ENCODE results near the gene CST6.

The CST6 gene

DNA sequence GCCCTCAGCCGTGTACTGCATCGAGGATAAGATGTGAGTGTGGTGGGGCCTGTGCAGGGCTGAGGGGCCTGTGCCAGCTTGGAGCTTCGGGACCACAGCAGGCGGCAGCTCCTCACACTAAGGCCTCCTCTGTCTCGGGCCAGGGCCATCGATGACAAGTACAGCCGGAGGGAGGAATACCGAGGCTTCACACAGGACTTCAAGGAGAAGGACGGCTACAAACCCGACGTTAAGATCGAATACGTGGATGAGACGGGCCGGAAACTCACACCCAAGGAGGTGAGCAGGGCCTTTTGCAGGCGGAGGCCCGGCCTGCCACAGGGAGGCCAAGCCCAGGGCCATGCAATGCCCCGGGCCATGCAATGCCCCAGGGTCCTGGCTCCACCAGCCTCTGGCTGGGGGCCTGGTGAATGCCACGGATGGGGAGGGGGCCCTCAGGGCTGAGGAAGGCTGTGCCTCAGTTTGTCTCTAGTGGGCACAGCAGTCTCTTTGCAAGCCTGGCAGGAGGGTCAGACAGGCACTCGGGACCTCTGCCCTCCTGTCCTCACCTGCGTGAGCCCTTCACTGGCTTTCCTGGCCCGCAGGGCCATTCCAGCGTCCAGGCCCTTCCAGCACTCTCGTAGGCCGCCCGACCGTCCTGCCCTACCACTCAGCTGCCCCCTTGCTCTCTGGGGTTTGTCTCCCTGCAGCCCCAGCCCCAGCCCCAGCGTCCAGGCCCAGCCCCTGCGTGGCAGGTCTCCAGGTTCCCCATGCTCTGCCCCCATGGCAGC lies 34.0 kb upstream of the CST6 start:
- Histone ChIP-seq H3K9me3 (ENCODE audit: control insufficient read depth, low read length) (no peaks in the 10 kb centered on the region), H3K36me3 (ENCODE audit: control insufficient read depth, insufficient read depth, low read length) (no peaks in the 10 kb centered on the region), H3K9ac (ENCODE audit: low read length) (no peak overlapping the region), H3K4me1 (ENCODE audit: control insufficient read depth, insufficient read depth, low read length) (no peaks in the 10 kb centered on the region), H3K4me3 (ENCODE audit: low read length) (no peak overlapping the region), H3K27me3 (ENCODE audit: control insufficient read depth, insufficient read depth, low read length) (no peaks in the 10 kb centered on the region)

GRCh38 chr11:65978391-65979238 lies 33.2 kb upstream of the CST6 start:
- H3K36me3 ChIP-seq (ENCODE audit: control insufficient read depth, insufficient read depth, low read length): no peaks in the 10 kb centered on the region
- H3K9ac ChIP-seq (ENCODE audit: low read length): no peak overlapping the region
- H3K9me3 ChIP-seq (ENCODE audit: control insufficient read depth, low read length): no peaks in the 10 kb centered on the region
- no peaks in the 10 kb centered on the region for H3K4me1 ChIP-seq (ENCODE audit: control insufficient read depth, insufficient read depth, low read length)
- no peaks in the 10 kb centered on the region for H3K27me3 ChIP-seq (ENCODE audit: control insufficient read depth, insufficient read depth, low read length)
- H3K4me3 ChIP-seq (ENCODE audit: low read length): no peak overlapping the region

- Histone ChIP-seq H3K27me3 (ENCODE audit: control insufficient read depth, insufficient read depth, low read length) (no peaks in the 10 kb centered on the region), H3K9me3 (ENCODE audit: control insufficient read depth, low read length) (no peaks in the 10 kb centered on the region), H3K4me3 (ENCODE audit: low read length) (no peak overlapping the region), H3K36me3 (ENCODE audit: control insufficient read depth, insufficient read depth, low read length) (no peaks in the 10 kb centered on the region), H3K4me1 (ENCODE audit: control insufficient read depth, insufficient read depth, low read length) (no peaks in the 10 kb centered on the region), H3K9ac (ENCODE audit: low read length) (no peak overlapping the region)
Measured at GRCh38 chr11:65979261-65979759, 32.5 kb upstream of the CST6 start.

DNA sequence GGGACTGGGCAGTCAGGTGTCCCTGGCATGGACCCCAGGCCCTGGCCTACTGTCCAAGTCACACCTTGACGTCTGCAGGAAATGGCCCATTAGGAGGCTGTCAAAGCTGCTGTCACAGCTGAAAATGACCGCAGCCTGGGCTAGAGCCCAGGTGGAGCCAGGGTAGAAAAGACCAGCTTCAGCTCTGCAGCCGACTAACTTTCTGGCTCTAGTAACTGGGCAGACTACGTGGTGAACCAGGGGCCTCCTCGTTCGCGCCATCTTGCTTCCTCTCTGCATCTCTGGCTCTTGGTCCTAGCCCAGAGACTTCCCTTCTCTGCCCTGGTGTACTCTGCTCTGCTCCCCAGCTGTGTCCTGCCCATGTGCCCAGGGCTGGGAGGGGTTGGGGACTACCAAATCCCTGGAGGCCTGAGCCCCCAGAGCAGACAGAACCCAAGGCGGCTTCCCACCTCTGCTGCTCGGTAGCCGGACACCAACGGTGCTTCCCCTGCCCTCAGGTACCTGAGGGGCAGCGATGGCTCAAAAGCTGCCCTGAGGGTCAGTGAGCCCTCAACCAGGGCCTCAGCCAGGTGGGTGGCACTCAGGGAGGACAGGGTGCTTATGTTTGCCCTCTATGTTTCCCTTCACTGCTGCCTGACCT lies 30.6 kb upstream of the CST6 start:
- H3K4me3 ChIP-seq (ENCODE audit: low read length): no peak overlapping the region
- no peak overlapping the region for H3K9ac ChIP-seq (ENCODE audit: low read length)
- no peaks in the 10 kb centered on the region for H3K4me1 ChIP-seq (ENCODE audit: control insufficient read depth, insufficient read depth, low read length)
- H3K27me3 ChIP-seq (ENCODE audit: control insufficient read depth, insufficient read depth, low read length): no peaks in the 10 kb centered on the region
- H3K9me3 ChIP-seq (ENCODE audit: control insufficient read depth, low read length): no peaks in the 10 kb centered on the region
- no peaks in the 10 kb centered on the region for H3K36me3 ChIP-seq (ENCODE audit: control insufficient read depth, insufficient read depth, low read length)

GRCh38 chr11:65981972-65982823 lies 29.6 kb upstream of the CST6 start:
- H3K9ac ChIP-seq (ENCODE audit: low read length): no peak overlapping the region

DNA sequence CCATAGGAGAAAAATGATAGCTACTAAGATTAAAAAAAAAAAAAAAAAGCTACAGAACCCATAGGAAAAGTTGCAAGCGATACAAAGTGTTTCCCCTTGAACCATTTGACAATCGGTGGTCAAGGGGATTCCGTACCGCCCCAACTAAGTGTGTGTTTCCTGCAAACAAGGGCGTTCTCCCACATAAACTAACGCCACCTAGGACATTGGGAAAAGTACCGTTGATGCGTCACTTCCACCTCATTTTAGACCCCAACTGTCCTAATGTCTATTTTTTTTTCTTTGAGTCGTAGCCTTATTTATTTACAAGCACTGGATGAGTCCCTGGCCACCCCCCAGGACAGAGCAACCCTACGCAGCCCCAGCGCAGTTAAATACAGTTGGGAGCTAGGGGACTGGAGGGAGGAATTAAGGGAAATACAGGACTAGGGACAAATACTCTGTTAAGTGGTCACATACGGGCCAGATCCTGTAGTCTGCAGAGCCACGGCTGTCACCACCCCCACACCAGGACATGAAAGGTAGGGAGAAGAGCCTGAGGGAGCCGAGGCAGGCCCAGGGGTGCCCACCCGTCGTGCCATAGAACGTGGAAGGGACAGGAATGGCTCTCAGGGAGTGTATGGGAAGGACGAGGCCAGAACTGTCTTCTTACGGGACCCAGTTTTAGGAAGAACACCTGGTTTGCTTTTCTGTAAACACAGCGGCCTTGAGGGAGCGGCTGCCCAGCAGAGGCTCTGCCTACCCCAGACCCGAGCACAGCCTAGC lies 28.8 kb upstream of the CST6 start:
- H3K9me3 ChIP-seq (ENCODE audit: control insufficient read depth, low read length): no peaks in the 10 kb centered on the region
- H3K4me3 ChIP-seq (ENCODE audit: low read length): no peak overlapping the region
- H3K27me3 ChIP-seq (ENCODE audit: control insufficient read depth, insufficient read depth, low read length): no peaks in the 10 kb centered on the region
- H3K36me3 ChIP-seq (ENCODE audit: control insufficient read depth, insufficient read depth, low read length): no peaks in the 10 kb centered on the region
- H3K9ac ChIP-seq (ENCODE audit: low read length): no peak overlapping the region
- no peaks in the 10 kb centered on the region for H3K4me1 ChIP-seq (ENCODE audit: control insufficient read depth, insufficient read depth, low read length)

More at GRCh38 chr11:65981972-65982823, 29.6 kb upstream of the CST6 start:
- Histone ChIP-seq H3K4me3 (ENCODE audit: low read length) (no peak overlapping the region), H3K27me3 (ENCODE audit: control insufficient read depth, insufficient read depth, low read length) (no peaks in the 10 kb centered on the region), H3K4me1 (ENCODE audit: control insufficient read depth, insufficient read depth, low read length) (no peaks in the 10 kb centered on the region), H3K36me3 (ENCODE audit: control insufficient read depth, insufficient read depth, low read length) (no peaks in the 10 kb centered on the region), H3K9me3 (ENCODE audit: control insufficient read depth, low read length) (no peaks in the 10 kb centered on the region)

GRCh38 chr11:65983589-65983987 lies 28.2 kb upstream of the CST6 start:
- H3K9ac ChIP-seq (ENCODE audit: low read length): no peak overlapping the region
- H3K9me3 ChIP-seq (ENCODE audit: control insufficient read depth, low read length): no peaks in the 10 kb centered on the region
- no peaks in the 10 kb centered on the region for H3K4me1 ChIP-seq (ENCODE audit: control insufficient read depth, insufficient read depth, low read length)
- H3K36me3 ChIP-seq (ENCODE audit: control insufficient read depth, insufficient read depth, low read length): no peaks in the 10 kb centered on the region
- no peaks in the 10 kb centered on the region for H3K27me3 ChIP-seq (ENCODE audit: control insufficient read depth, insufficient read depth, low read length)
- no peak overlapping the region for H3K4me3 ChIP-seq (ENCODE audit: low read length)

DNA sequence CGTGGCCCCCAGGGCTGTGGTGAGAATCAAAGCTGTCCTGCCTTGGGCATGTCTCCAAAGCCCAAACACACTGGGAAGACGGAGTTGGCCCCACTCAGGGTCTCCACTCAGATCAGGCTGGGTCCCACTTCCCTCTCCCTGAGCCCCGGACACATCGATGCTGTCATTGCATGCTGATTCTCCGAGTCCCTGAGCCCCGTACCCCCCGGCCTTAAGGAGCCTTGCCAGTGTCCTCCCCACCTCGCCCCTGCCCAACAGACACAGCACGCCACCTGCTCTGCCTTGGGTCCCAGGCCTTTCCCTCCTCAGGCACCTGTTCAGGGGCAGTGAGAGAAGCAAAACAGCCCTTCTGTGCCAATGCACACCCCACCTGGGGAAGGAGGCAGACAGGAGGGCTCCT lies 24.5 kb upstream of the CST6 start:
- no peak overlapping the region for H3K9ac ChIP-seq (ENCODE audit: low read length)

GRCh38 chr11:65988791-65989592 lies 22.8 kb upstream of the CST6 start:
- no peak overlapping the region for H3K4me3 ChIP-seq (ENCODE audit: low read length)
- H3K9ac ChIP-seq (ENCODE audit: low read length): no peak overlapping the region

More for the DNA sequence above, 24.5 kb upstream of the CST6 start:
- no peaks in the 10 kb centered on the region for H3K36me3 ChIP-seq (ENCODE audit: control insufficient read depth, insufficient read depth, low read length)
- no peaks in the 10 kb centered on the region for H3K27me3 ChIP-seq (ENCODE audit: control insufficient read depth, insufficient read depth, low read length)
- no peak overlapping the region for H3K4me3 ChIP-seq (ENCODE audit: low read length)
- no peaks in the 10 kb centered on the region for H3K9me3 ChIP-seq (ENCODE audit: control insufficient read depth, low read length)
- H3K4me1 ChIP-seq (ENCODE audit: control insufficient read depth, insufficient read depth, low read length): no peaks in the 10 kb centered on the region

GRCh38 chr11:65992056-65992455 lies 19.8 kb upstream of the CST6 start:
- no peak overlapping the region for H3K9ac ChIP-seq (ENCODE audit: low read length)
- H3K4me3 ChIP-seq (ENCODE audit: low read length): no peak overlapping the region
- H3K36me3 ChIP-seq (ENCODE audit: control insufficient read depth, insufficient read depth, low read length): no peaks in the 10 kb centered on the region
- H3K27me3 ChIP-seq (ENCODE audit: control insufficient read depth, insufficient read depth, low read length): no peaks in the 10 kb centered on the region
- H3K9me3 ChIP-seq (ENCODE audit: control insufficient read depth, low read length): no peaks in the 10 kb centered on the region
- no peaks in the 10 kb centered on the region for H3K4me1 ChIP-seq (ENCODE audit: control insufficient read depth, insufficient read depth, low read length)

More at GRCh38 chr11:65988791-65989592, 22.8 kb upstream of the CST6 start:
- Histone ChIP-seq H3K4me1 (ENCODE audit: control insufficient read depth, insufficient read depth, low read length) (no peaks in the 10 kb centered on the region), H3K36me3 (ENCODE audit: control insufficient read depth, insufficient read depth, low read length) (no peaks in the 10 kb centered on the region), H3K9me3 (ENCODE audit: control insufficient read depth, low read length) (no peaks in the 10 kb centered on the region), H3K27me3 (ENCODE audit: control insufficient read depth, insufficient read depth, low read length) (no peaks in the 10 kb centered on the region)
